Endometrial microvascular endothelial cells (primary cell): Measurements from ENCODE around the gene ROR1. TPM values are rescaled to one million over a fixed set of nuclear protein-coding genes. Genes with fewer than 3 reads are reported as not detected.

Experiments
- in situ Hi-C: cut with HindIII; loops from 2 replicates; pipeline ENCODE4 v1.10.0; 2017; ENCODE audit warnings: low sequenced_read_pairs, low pct_unique_long_range_greater_than_20kb; ENCODE audit errors: inconsistent ontology term
- total RNA-seq: library from RNA; depleted of rRNA; stranded (reverse); fragments of >200 nt; gene quantifications from one replicate; pipeline ENCODE4 v1.2.3, GENCODE V29; 2015; ENCODE audit errors: inconsistent ontology term

ROR1 gene
- total RNA-seq, 1 donor from 2014 or later, result 3.1 TPM

- in situ Hi-C loops, result no loop called here
Observed at GRCh38 chr1:63891060-63891690, 117.4 kb downstream of the ROR1 start.

- in situ Hi-C loops, result no loop called here
Observed at GRCh38 chr1:63892632-63893395, 119.0 kb downstream of the ROR1 start.

GRCh38 chr1:63893976-63894375, 120.2 kb downstream of the ROR1 start:
- in situ Hi-C loops, result no loop called here

- in situ Hi-C loops, result no loop called here
Observed at GRCh38 chr1:63894627-63895265, 120.9 kb downstream of the ROR1 start.

- in situ Hi-C loops, result no loop called here
Observed at GRCh38 chr1:63896755-63897154, 122.9 kb downstream of the ROR1 start.

- in situ Hi-C loops, result no loop called here
Observed at GRCh38 chr1:63898428-63899196, 124.8 kb downstream of the ROR1 start.

- in situ Hi-C loops, result no loop called here
Observed at GRCh38 chr1:63901094-63901493, 127.3 kb downstream of the ROR1 start.

GRCh38 chr1:63902844-63903589, 129.2 kb downstream of the ROR1 start:
- in situ Hi-C loops, result no loop called here

GRCh38 chr1:63903947-63904610, 130.3 kb downstream of the ROR1 start:
- in situ Hi-C loops, result no loop called here

- in situ Hi-C loops, result no loop called here
Observed at GRCh38 chr1:63904826-63905225, 131.0 kb downstream of the ROR1 start.

- in situ Hi-C loops, result no loop called here
Observed at GRCh38 chr1:63906047-63906704, 132.4 kb downstream of the ROR1 start.

- in situ Hi-C loops, result no loop called here
Observed at GRCh38 chr1:63907051-63907450, 133.2 kb downstream of the ROR1 start.

- in situ Hi-C loops, result no loop called here
Observed at GRCh38 chr1:63908016-63908415, 134.2 kb downstream of the ROR1 start.

- in situ Hi-C loops, result no loop called here
Observed at GRCh38 chr1:63909526-63909925, 135.7 kb downstream of the ROR1 start.

- in situ Hi-C loops, result no loop called here
Observed at GRCh38 chr1:63911049-63911448, 137.2 kb downstream of the ROR1 start.

- in situ Hi-C loops, result no loop called here
Observed at GRCh38 chr1:63912643-63913042, 138.8 kb downstream of the ROR1 start.

- in situ Hi-C loops, result no loop called here
Observed at GRCh38 chr1:63913533-63913932, 139.7 kb downstream of the ROR1 start.

- in situ Hi-C loops, result no loop called here
Observed at GRCh38 chr1:63914241-63914640, 140.4 kb downstream of the ROR1 start.
